Muscle of leg (tissue), 11 donors: Measurements from ENCODE around the gene OR2B2. TPM values are rescaled to one million over a fixed set of nuclear protein-coding genes. Genes with fewer than 3 reads are reported as not detected.
"Not testable (repeated sequence)": the region's sequence is repeated elsewhere in the genome, so short reads cannot be mapped to it uniquely, and the experiment has no call there.

Source experiments
- DNase-seq: peaks from one replicate; pipeline ENCODE4 v3.0.0; 2013
- H3K27ac ChIP-seq: one replicate; pipeline ENCODE4 v1.5.1; 2013; ENCODE audit warnings: mild to moderate bottlenecking, low read length, control low read depth
- H3K27me3 ChIP-seq: one replicate; pipeline ENCODE4 v1.6.1; 2013; ENCODE audit warnings: low read length; ENCODE audit not compliant: control insufficient read depth, insufficient read depth
- H3K36me3 ChIP-seq: one replicate; pipeline ENCODE4 v1.6.1; 2013; ENCODE audit warnings: low read length; ENCODE audit not compliant: control insufficient read depth, insufficient read depth
- H3K4me1 ChIP-seq: one replicate; pipeline ENCODE4 v1.6.1; 2013; ENCODE audit warnings: low read length; ENCODE audit not compliant: control insufficient read depth, insufficient read depth
- H3K4me3 ChIP-seq: one replicate; pipeline ENCODE4 v1.5.1; 2013; ENCODE audit warnings: low read length, control low read depth
- H3K9me3 ChIP-seq: replicated peaks from 2 replicates; pipeline ENCODE4 v1.6.1; 2013; ENCODE audit warnings: low read depth, low read length; ENCODE audit not compliant: control insufficient read depth
- WGBS: methylation state at CpG from one replicate; pipeline ENCODE4 v1.1.5; 2013; ENCODE audit warnings: missing lambda C conversion rate; ENCODE audit not compliant: insufficient coverage; 5-methylcytosine and 5-hydroxymethylcytosine counted together
- polyA plus RNA-seq, 8 donors: library from polyadenylated mRNA; unstranded; fragments of 120-200 nt; gene quantifications; one replicate each; pipeline versions ENCODE4 v1.2.1 to v1.2.3, GENCODE V29; 2013; ENCODE audit warnings: inconsistent platforms in 1 of 8, low replicate concordance in 1 of 8; ENCODE audit not compliant: insufficient read length in 8 of 8, insufficient read depth in 1 of 8
- total RNA-seq: library from RNA; stranded (reverse); fragments of 120-200 nt; gene quantifications from one replicate; pipeline ENCODE4 v1.2.4, GENCODE V29; 2013

Gene OR2B2
- total and polyA plus RNA-seq, 9 donors = not detected

GRCh38 chr6:27924179-27924578 is 12.0 kb upstream of the OR2B2 start:
- no peaks in the 10 kb centered on the region for H3K9me3 ChIP-seq
- DNase-seq = no peak
- no CpG with 5 or more reads among the region's 6 CpGs for WGBS
- no peak overlapping the region for H3K27ac ChIP-seq
- no peaks in the 10 kb centered on the region for H3K27me3 ChIP-seq
- no peak overlapping the region for H3K4me3 ChIP-seq
- no peaks in the 10 kb centered on the region for H3K4me1 ChIP-seq
- no peaks in the 10 kb centered on the region for H3K36me3 ChIP-seq

- H3K36me3 ChIP-seq = no peaks in the 10 kb centered on the region
- no peaks in the 10 kb centered on the region for H3K27me3 ChIP-seq
- H3K27ac ChIP-seq = no peak overlapping the region
- no peak for DNase-seq
- H3K4me3 ChIP-seq = no peak overlapping the region
- H3K9me3 ChIP-seq = no peaks in the 10 kb centered on the region
- H3K4me1 ChIP-seq = no peaks in the 10 kb centered on the region
These were observed 10.8 kb upstream of the OR2B2 start for GRCh38 chr6:27922949-27923348.

GRCh38 chr6:27908017-27908416 is 4.2 kb downstream of the OR2B2 start:
- H3K4me3 ChIP-seq = no peak overlapping the region
- no peak for DNase-seq
- no peaks in the 10 kb centered on the region for H3K36me3 ChIP-seq
- H3K4me1 ChIP-seq = no peaks in the 10 kb centered on the region
- no peaks in the 10 kb centered on the region for H3K27me3 ChIP-seq
- no peak overlapping the region for H3K27ac ChIP-seq
- WGBS = no CpG with 5 or more reads among the region's 1 CpG
- H3K9me3 ChIP-seq = no peaks in the 10 kb centered on the region

- Histone ChIP-seq H3K9me3 (no peaks in the 10 kb centered on the region), H3K27me3 (no peaks in the 10 kb centered on the region), H3K4me1 (no peaks in the 10 kb centered on the region), H3K4me3 (peak overlapping the region; percentile 57), H3K27ac (peak overlapping the region; percentile 100), H3K36me3 (no peaks in the 10 kb centered on the region)
- WGBS = no CpG with 5 or more reads among the region's 38 CpGs
- peak; percentile 96 for DNase-seq
These were observed 9.6 kb downstream of the OR2B2 start for GRCh38 chr6:27902335-27903314.

GRCh38 chr6:27901801-27902200 is 10.4 kb downstream of the OR2B2 start:
- no peaks in the 10 kb centered on the region for H3K36me3 ChIP-seq
- H3K9me3 ChIP-seq = no peaks in the 10 kb centered on the region
- no peaks in the 10 kb centered on the region for H3K4me1 ChIP-seq
- no peak overlapping the region for H3K4me3 ChIP-seq
- no peak for DNase-seq
- H3K27ac ChIP-seq = no peak overlapping the region
- 92% methylated on average over 2 of the region's 8 CpGs for WGBS
- no peaks in the 10 kb centered on the region for H3K27me3 ChIP-seq

GRCh38 chr6:27900197-27900596 is 12.0 kb downstream of the OR2B2 start:
- DNase-seq, H3K9me3 ChIP-seq, H3K4me3 ChIP-seq, H3K27ac ChIP-seq, H3K36me3 ChIP-seq, H3K4me1 ChIP-seq, H3K27me3 ChIP-seq: not testable (repeated sequence)
- WGBS = no CpG with 5 or more reads among the region's 7 CpGs

- Histone ChIP-seq H3K27me3 (no peaks in the 10 kb centered on the region), H3K36me3 (no peaks in the 10 kb centered on the region), H3K4me1 (no peaks in the 10 kb centered on the region), H3K4me3 (no peak overlapping the region), H3K27ac (no peak overlapping the region), H3K9me3 (no peaks in the 10 kb centered on the region)
- DNase-seq = no peak
These were observed 12.7 kb downstream of the OR2B2 start for GRCh38 chr6:27899543-27899942.

- no peaks in the 10 kb centered on the region for H3K27me3 ChIP-seq
- 90% methylated on average over 2 of the region's 3 CpGs for WGBS
- H3K4me1 ChIP-seq = peaks cover 9% of the 10 kb centered on the region
- H3K4me3 ChIP-seq = no peak overlapping the region
- no peak for DNase-seq
- H3K27ac ChIP-seq = no peak overlapping the region
- H3K9me3 ChIP-seq = no peaks in the 10 kb centered on the region
- H3K36me3 ChIP-seq = no peaks in the 10 kb centered on the region
These were observed 14.5 kb downstream of the OR2B2 start for GRCh38 chr6:27897580-27898206.

- WGBS = no CpG with 5 or more reads among the region's 4 CpGs
- H3K27ac ChIP-seq = no peak overlapping the region
These were observed 15.8 kb downstream of the OR2B2 start for GRCh38 chr6:27896398-27896796.

GRCh38 chr6:27894839-27895762 is 17.1 kb downstream of the OR2B2 start:
- H3K4me1 ChIP-seq = peaks cover 23% of the 10 kb centered on the region
- DNase-seq = peak; percentile 95
- no peaks in the 10 kb centered on the region for H3K27me3 ChIP-seq
- H3K4me3 ChIP-seq = peak overlapping the region; percentile 88
- no peaks in the 10 kb centered on the region for H3K9me3 ChIP-seq
- peak overlapping the region; percentile 99 for H3K27ac ChIP-seq
- WGBS = under 1% methylated on average over 15 of the region's 28 CpGs
- no peaks in the 10 kb centered on the region for H3K36me3 ChIP-seq

More at GRCh38 chr6:27896398-27896796, 15.8 kb downstream of the OR2B2 start:
- H3K9me3 ChIP-seq = no peaks in the 10 kb centered on the region
- H3K4me3 ChIP-seq = no peak overlapping the region
- H3K27me3 ChIP-seq = no peaks in the 10 kb centered on the region
- H3K36me3 ChIP-seq = no peaks in the 10 kb centered on the region
- H3K4me1 ChIP-seq = peaks cover 19% of the 10 kb centered on the region
- DNase-seq = no peak
